Measurements from ENCODE around the gene ROBO1.

The ROBO1 gene

GRCh38 chr3:78632925-78633553 lies 1134.8 kb downstream of the ROBO1 start:
- no peak for DNase-seq (ENCODE audit: insufficient read length)
- no peak for FAIRE-seq
- TF ChIP-seq TAF1 (IDR thresholded peaks at IDR 0.05; ENCODE audit: borderline replicate concordance, low read depth, low read length) (no peak), POLR2A (IDR thresholded peaks at IDR 0.05; ENCODE audit: low read depth, low read length) (no peak), POLR2AphosphoS5 (IDR thresholded peaks at IDR 0.05; ENCODE audit: low read depth, low read length) (no peak)

- FAIRE-seq (no peak), DNase-seq (ENCODE audit: insufficient read length) (no peak)
- TF ChIP-seq POLR2A (IDR thresholded peaks at IDR 0.05; ENCODE audit: low read depth, low read length) (no peak), TAF1 (IDR thresholded peaks at IDR 0.05; ENCODE audit: borderline replicate concordance, low read depth, low read length) (no peak), POLR2AphosphoS5 (IDR thresholded peaks at IDR 0.05; ENCODE audit: low read depth, low read length) (no peak)
Measured at GRCh38 chr3:78629544-78629943, 1138.3 kb downstream of the ROBO1 start.

GRCh38 chr3:78621061-78621716 lies 1146.6 kb downstream of the ROBO1 start:
- DNase-seq (ENCODE audit: insufficient read length) (no peak), FAIRE-seq (no peak)
- TF ChIP-seq POLR2AphosphoS5 (IDR thresholded peaks at IDR 0.05; ENCODE audit: low read depth, low read length) (no peak), TAF1 (IDR thresholded peaks at IDR 0.05; ENCODE audit: borderline replicate concordance, low read depth, low read length) (no peak), POLR2A (IDR thresholded peaks at IDR 0.05; ENCODE audit: low read depth, low read length) (no peak)

GRCh38 chr3:78614486-78614885 lies 1153.3 kb downstream of the ROBO1 start:
- DNase-seq (ENCODE audit: insufficient read length) = no peak
- TF ChIP-seq POLR2AphosphoS5 (IDR thresholded peaks at IDR 0.05; ENCODE audit: low read depth, low read length) = no peak
- TF ChIP-seq POLR2A (IDR thresholded peaks at IDR 0.05; ENCODE audit: low read depth, low read length) = no peak
- TF ChIP-seq TAF1 (IDR thresholded peaks at IDR 0.05; ENCODE audit: borderline replicate concordance, low read depth, low read length) = no peak
- FAIRE-seq = no peak

GRCh38 chr3:78613421-78613879 lies 1154.3 kb downstream of the ROBO1 start:
- TF ChIP-seq POLR2AphosphoS5 (IDR thresholded peaks at IDR 0.05; ENCODE audit: low read depth, low read length) (no peak), POLR2A (IDR thresholded peaks at IDR 0.05; ENCODE audit: low read depth, low read length) (no peak), TAF1 (IDR thresholded peaks at IDR 0.05; ENCODE audit: borderline replicate concordance, low read depth, low read length) (no peak)
- FAIRE-seq (no peak), DNase-seq (ENCODE audit: insufficient read length) (no peak)

GRCh38 chr3:78611278-78611677 lies 1156.5 kb downstream of the ROBO1 start:
- FAIRE-seq (no peak), DNase-seq (ENCODE audit: insufficient read length) (no peak)
- no peak for TF ChIP-seq POLR2AphosphoS5 (IDR thresholded peaks at IDR 0.05; ENCODE audit: low read depth, low read length)
- no peak for TF ChIP-seq TAF1 (IDR thresholded peaks at IDR 0.05; ENCODE audit: borderline replicate concordance, low read depth, low read length)
- TF ChIP-seq POLR2A (IDR thresholded peaks at IDR 0.05; ENCODE audit: low read depth, low read length) = no peak

GRCh38 chr3:78610462-78611125 lies 1157.2 kb downstream of the ROBO1 start:
- TF ChIP-seq POLR2A (IDR thresholded peaks at IDR 0.05; ENCODE audit: low read depth, low read length) (no peak), POLR2AphosphoS5 (IDR thresholded peaks at IDR 0.05; ENCODE audit: low read depth, low read length) (no peak), TAF1 (IDR thresholded peaks at IDR 0.05; ENCODE audit: borderline replicate concordance, low read depth, low read length) (no peak)
- FAIRE-seq (no peak), DNase-seq (ENCODE audit: insufficient read length) (no peak)

GRCh38 chr3:78606756-78607155 lies 1161.0 kb downstream of the ROBO1 start:
- no peak for FAIRE-seq
- DNase-seq (ENCODE audit: insufficient read length) = no peak
- TF ChIP-seq POLR2A (IDR thresholded peaks at IDR 0.05; ENCODE audit: low read depth, low read length) (no peak), POLR2AphosphoS5 (IDR thresholded peaks at IDR 0.05; ENCODE audit: low read depth, low read length) (no peak), TAF1 (IDR thresholded peaks at IDR 0.05; ENCODE audit: borderline replicate concordance, low read depth, low read length) (no peak)

- DNase-seq (ENCODE audit: insufficient read length) (no peak), FAIRE-seq (no peak)
- no peak for TF ChIP-seq POLR2A (IDR thresholded peaks at IDR 0.05; ENCODE audit: low read depth, low read length)
- no peak for TF ChIP-seq POLR2AphosphoS5 (IDR thresholded peaks at IDR 0.05; ENCODE audit: low read depth, low read length)
- TF ChIP-seq TAF1 (IDR thresholded peaks at IDR 0.05; ENCODE audit: borderline replicate concordance, low read depth, low read length) = no peak
Measured at GRCh38 chr3:78605178-78605577, 1162.6 kb downstream of the ROBO1 start.

GRCh38 chr3:78604341-78604740 lies 1163.5 kb downstream of the ROBO1 start:
- no peak for TF ChIP-seq POLR2A (IDR thresholded peaks at IDR 0.05; ENCODE audit: low read depth, low read length)
- no peak for TF ChIP-seq POLR2AphosphoS5 (IDR thresholded peaks at IDR 0.05; ENCODE audit: low read depth, low read length)
- TF ChIP-seq TAF1 (IDR thresholded peaks at IDR 0.05; ENCODE audit: borderline replicate concordance, low read depth, low read length) = no peak
- no peak for DNase-seq (ENCODE audit: insufficient read length)
- no peak for FAIRE-seq

GRCh38 chr3:78601249-78601648 lies 1166.5 kb downstream of the ROBO1 start:
- TF ChIP-seq TAF1 (IDR thresholded peaks at IDR 0.05; ENCODE audit: borderline replicate concordance, low read depth, low read length) (no peak), POLR2A (IDR thresholded peaks at IDR 0.05; ENCODE audit: low read depth, low read length) (no peak)
- FAIRE-seq (no peak), DNase-seq (ENCODE audit: insufficient read length) (no peak)

GRCh38 chr3:78589778-78590177 lies 1178.0 kb downstream of the ROBO1 start:
- DNase-seq (ENCODE audit: insufficient read length) = no peak
- TF ChIP-seq POLR2AphosphoS5 (IDR thresholded peaks at IDR 0.05; ENCODE audit: low read depth, low read length) = no peak
- TF ChIP-seq TAF1 (IDR thresholded peaks at IDR 0.05; ENCODE audit: borderline replicate concordance, low read depth, low read length) = no peak
- TF ChIP-seq POLR2A (IDR thresholded peaks at IDR 0.05; ENCODE audit: low read depth, low read length) = no peak
- FAIRE-seq = no peak

Data from GM12892 (cell line).